GM21515 (cell line): ENCODE measurements around the gene WDR11.

Experiments
- ATAC-seq: cut with Tn5 transposase; IDR thresholded peaks from one replicate; pipeline ENCODE4 v1.9.1; 2021; ENCODE audit not compliant: unreplicated experiment

The WDR11 gene, protein sequence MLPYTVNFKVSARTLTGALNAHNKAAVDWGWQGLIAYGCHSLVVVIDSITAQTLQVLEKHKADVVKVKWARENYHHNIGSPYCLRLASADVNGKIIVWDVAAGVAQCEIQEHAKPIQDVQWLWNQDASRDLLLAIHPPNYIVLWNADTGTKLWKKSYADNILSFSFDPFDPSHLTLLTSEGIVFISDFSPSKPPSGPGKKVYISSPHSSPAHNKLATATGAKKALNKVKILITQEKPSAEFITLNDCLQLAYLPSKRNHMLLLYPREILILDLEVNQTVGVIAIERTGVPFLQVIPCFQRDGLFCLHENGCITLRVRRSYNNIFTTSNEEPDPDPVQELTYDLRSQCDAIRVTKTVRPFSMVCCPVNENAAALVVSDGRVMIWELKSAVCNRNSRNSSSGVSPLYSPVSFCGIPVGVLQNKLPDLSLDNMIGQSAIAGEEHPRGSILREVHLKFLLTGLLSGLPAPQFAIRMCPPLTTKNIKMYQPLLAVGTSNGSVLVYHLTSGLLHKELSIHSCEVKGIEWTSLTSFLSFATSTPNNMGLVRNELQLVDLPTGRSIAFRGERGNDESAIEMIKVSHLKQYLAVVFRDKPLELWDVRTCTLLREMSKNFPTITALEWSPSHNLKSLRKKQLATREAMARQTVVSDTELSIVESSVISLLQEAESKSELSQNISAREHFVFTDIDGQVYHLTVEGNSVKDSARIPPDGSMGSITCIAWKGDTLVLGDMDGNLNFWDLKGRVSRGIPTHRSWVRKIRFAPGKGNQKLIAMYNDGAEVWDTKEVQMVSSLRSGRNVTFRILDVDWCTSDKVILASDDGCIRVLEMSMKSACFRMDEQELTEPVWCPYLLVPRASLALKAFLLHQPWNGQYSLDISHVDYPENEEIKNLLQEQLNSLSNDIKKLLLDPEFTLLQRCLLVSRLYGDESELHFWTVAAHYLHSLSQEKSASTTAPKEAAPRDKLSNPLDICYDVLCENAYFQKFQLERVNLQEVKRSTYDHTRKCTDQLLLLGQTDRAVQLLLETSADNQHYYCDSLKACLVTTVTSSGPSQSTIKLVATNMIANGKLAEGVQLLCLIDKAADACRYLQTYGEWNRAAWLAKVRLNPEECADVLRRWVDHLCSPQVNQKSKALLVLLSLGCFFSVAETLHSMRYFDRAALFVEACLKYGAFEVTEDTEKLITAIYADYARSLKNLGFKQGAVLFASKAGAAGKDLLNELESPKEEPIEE

DNA sequence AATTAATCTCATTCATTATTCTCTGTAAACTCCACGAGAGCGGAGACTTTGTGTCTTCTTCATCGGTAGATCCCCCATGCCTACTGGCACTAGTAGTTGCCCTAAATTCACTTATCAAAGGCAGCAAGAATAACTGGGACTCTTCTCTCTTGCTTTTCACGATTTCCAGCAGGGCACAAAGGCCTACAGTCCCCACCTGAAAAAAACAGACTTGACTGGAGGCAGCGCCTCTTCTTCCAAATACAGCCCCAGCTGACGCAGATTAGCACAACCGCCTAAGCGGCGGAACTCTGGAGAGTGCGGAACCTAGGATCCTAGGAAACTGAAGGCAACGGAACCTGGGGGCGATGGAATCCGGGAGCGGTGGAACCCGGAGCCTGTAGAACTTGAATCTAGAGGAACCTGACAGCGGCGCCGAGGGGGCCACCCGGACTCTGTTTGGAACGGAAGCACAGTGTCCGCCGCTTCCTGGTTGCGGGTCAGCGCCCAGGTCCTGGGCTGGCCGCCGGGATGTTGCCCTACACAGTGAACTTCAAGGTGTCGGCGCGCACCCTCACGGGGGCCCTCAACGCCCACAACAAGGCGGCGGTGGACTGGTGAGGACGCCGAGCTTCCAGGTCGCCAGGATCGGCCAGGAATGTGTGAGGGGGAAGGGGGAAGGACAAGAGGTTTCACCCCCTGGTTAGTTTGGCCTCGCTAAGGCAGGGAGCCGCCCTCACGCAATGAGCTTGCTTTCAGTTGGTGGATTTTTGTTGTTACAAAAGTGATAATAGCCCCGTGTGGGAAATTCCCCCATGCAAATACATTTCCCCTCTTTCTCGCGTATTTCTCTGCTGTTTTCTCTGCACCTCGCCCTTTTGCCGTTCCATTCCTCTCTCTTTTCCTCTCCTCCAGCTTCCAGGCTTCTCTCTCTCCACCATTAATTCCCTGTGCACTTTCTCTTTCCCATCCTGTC lies at the start of gene WDR11:
WDR11 (plus strand) TSS at position 452 of the 955 bp plus-strand sequence; CDS start at position 511, 59 bp downstream.
- peak; percentile 95 for ATAC-seq

DNA sequence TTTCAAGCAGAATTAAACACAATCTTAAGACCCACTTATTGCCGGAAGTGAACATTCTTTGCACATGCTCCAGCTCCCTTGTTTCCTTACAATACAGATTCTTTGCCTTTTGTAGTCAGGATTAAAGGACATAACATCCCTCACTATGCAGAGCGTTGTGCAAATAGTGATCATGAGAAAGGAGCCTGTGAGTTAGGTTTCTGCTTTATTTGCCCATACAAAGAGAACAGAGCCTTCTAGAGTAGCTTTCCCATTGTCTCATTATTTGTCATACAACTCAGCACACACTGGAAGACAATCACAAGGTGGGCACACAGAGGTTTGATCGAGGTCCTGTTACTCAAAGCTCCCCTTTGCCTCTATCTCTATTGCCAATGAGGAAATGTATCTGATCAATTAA lies 48.2 kb upstream of the WDR11 start:
- no peak for ATAC-seq

DNA sequence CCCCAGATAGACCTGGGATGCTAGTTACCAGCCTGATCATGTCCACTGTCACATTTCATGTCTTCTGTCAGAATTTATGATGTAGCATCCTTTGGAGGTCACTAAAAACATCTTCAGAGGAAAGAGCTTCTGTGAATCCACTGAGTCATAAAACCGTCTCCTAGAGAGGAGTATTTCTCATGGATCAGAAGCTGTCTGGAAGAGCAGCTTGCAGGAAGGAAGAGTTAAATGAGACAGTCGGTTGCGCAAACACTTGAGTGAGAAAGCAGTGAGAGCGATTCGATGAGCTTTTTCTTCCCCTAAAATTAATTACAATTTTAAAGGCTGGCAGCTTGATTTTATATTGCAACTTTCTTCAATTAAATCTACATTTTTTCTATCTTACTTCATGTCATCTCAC lies 47.2 kb upstream of the WDR11 start:
- ATAC-seq = no peak

DNA sequence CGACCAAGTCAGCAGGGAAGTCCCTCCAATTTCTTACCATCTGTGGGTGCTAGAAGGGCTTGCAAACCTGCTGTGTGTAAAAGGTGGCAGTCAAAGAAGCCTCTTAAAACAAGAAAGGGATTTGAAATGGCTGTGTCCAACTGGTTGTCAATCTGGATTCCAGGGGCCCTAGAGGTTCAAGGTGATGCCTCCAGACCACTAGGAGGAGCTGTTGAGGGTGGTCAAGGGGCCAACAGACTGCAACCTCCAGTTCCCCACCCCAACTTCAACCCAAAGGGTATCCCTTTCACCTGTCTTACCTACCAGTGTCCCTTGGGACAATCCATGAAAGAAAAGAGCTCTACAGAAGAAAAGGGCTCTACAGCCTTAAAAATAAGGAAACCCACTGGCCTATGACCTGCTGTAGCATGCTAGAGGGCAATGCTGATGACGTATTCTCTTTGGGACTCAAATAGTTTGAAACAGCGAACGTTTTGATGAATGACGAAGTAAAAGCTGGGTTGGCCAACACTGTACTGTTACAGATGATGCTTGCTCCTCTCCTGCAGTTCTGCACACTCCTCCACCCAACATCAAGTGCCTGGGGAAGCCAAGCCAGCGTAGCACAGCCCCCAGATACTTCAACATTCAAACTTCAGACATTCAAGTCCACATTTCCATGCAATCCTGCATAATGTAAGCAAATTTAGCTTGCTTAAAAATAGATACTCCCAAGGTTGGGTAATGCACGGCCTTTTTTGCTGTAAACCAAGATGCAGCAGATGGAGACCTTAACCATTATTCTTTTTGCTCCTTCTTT lies 45.9 kb upstream of the WDR11 start:
- no peak for ATAC-seq

DNA sequence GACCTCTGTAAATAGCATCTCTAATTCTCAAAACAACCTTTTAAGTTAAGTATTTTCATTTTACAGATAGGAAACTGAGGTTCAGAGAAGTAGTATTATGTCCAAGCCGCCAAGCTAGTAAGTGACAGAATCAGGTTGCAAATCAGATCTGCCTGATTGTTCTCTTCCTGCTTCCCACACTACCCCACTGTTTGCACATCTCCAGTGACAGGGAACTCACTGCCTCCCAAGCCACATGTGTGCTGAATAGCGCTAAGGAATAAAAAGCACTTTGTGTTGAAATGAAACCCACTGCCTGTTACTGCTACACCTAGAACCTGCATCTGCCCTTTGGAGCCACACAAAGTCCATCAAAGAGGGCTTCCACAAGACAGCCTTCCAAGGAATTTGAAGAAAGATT lies 45.1 kb upstream of the WDR11 start:
- no peak for ATAC-seq

DNA sequence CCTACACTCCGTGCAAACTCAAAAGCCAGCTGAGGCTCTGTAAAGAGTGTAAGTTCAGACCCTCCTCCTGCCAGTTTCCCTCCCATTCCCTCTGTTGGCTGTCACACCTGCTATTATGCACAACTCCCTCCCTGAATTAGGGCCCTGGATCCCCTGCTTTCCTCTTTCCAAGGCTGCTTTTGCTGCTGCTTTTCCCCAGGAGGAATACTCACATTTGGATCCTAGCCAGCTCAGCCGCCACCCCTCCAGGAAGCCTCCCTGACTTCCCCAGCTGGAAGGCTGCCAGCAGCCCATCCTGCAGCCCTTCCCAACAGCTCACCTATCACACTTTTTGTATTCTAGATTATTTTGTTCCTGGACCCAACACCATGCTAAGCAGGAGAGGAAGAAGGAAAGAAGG lies 40.9 kb upstream of the WDR11 start:
- ATAC-seq = no peak

DNA sequence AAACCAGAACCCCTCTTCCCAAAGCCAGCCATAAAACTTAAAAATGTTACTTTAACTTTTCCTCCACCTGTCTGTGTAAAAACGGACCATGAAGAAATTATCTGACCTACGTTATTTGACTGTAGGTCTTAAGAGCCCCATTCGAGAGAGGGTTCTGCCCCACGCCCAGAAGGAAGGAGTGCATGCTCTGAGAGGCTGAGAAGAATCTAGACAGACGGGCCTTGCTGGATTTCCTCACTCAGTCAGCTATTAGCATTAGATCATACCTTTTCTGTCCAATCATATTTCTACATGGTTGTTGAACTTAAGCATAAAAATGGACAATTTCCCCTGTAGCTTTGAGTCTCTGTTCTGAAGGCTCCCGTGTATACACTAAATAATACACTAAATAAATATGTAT lies 38.1 kb upstream of the WDR11 start:
- no peak for ATAC-seq

DNA sequence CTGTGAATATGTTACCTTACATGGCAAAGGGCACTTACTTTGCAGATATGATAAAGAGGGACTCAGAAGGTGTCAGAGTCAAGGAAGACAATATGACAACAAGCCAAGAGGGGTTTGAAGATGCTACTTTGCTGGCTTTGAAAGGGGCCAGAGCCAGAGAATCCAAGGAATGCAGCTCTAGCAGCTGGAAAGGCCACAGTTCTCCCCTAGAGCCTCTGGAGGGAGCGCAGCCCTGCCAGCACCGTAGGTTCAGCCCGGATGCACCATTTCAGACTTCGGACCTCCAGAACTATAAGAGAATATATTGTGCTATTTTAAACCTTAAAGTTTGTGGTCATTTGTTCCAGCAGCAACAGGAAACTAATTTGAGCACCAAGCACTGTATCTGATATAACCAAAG lies 32.9 kb upstream of the WDR11 start:
- ATAC-seq = no peak

DNA sequence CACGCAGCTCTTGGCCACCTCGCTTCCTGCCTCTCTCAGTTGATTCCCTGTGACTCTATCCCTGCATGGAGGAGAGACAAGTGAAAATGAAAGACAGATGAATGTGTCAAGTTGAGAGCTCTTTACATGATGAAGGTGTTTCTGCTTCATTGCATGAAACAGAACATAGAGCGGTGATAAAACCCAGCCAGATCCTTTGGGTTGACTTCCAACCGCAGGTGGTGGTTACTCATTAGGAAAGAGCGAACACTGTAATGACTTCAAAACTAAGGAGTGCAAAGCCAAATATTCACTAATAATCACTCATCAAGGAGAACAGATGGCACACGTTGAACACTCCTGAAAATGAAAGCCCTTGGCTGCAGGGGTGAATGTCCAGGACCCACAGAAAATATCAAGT lies 31.8 kb upstream of the WDR11 start:
- no peak for ATAC-seq

DNA sequence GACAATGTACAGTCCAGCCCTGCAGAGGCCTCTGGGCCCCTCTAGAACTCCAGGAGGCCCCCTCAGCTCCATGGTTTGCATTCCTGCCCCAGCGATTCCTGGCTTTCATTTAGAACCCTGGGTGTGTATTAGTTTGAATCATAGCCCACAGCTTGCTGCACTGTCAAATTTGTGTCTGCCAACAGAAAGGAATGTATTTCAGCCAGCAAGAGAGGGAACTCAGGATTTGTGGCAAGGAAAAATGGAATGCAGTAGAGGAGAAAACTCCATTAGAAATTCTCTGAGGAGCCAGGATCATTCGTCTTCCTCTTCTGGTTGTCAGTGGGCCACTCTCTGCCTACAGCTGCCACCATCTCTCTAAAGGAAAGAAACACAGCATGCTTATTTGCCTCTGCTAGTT lies 27.9 kb upstream of the WDR11 start:
- no peak for ATAC-seq

DNA sequence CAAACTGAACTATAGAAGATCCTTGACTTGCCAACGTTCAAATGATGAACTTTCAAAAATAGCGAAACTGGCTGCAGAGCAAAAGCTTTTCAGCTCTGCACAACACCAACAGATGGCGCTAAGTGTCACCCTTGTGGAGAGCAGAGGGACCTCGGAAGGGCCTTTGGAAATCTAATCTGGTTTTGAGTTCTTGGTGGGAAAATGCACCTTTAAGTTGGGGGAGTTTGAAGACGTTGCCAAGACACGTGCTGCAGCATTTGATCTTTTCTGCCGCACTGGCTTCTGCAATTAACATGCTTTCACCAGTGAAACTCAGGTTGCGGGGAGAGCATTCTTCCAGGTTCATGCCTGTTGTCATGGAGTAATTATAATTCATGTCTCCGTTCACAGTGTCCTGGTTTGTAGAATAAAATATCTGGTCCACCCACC lies 26.3 kb upstream of the WDR11 start:
- ATAC-seq = no peak

DNA sequence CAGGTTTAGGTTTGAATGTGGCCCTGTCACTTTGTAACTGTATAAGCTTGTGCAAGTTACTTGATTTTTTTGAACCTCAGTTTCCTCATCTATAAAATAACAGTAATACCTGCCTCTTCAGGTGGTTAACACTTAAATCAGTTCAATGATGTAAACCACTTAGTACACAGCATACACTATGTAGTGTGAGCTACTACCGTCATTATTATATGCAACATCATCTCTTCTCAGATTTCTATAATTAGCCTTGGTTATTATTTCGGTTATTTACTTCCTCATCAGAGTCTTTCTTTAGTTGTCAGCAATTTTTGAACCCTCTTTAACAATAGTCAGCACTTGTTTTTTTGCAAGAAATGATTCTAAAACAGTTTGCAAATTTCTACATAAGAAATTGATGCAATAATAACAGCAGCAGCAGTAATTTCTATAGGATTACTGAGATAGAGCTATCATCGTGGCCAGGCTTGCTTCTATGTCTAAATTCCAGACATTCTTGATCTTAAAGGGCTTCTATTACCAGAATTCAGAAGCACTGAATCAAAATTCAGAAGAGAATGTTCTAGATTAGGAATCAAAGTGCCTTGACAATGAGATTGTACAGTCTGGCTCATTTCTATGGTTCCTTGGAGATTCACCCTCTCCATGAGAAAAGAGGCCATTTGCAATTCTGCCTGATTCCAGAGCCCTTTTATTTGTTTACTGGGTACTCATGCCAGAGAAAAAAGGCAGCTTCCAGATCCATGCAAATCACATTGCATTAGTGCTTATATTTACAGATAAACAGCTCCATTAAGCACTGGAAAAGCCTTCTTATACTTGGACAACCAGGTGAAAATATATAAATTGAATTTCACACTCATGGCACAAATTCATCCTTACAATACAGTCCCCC lies 25.0 kb upstream of the WDR11 start:
- no peak for ATAC-seq

DNA sequence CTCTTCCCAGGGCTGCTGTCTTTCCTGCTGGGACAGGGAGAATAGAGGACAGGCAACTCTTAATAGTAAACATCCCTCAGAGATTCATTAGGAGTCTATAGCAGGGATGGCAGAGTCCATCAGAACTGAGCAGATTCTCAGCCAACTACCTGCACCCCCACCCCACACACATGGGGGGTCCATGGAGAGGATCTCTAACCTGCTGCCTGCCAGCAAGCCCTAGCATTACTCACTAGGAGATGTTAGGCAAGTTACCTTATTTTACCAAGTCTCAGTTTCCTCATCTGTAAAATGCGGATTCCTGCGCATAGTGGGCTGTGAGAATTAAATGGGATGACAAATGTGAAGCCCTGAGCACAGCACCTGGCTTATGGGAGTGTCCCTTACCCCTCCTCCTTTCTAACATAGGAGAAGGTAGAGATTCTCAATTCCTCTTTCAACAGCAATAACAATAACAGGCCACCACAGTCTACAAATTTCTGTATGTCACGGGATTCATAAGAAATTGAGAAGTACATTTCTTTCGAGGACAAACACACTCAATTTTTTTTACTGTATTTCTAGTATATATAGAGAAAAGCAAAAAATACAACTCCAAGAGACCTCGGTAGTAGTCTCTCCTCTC lies 23.8 kb upstream of the WDR11 start:
- peak; percentile 85 for ATAC-seq

DNA sequence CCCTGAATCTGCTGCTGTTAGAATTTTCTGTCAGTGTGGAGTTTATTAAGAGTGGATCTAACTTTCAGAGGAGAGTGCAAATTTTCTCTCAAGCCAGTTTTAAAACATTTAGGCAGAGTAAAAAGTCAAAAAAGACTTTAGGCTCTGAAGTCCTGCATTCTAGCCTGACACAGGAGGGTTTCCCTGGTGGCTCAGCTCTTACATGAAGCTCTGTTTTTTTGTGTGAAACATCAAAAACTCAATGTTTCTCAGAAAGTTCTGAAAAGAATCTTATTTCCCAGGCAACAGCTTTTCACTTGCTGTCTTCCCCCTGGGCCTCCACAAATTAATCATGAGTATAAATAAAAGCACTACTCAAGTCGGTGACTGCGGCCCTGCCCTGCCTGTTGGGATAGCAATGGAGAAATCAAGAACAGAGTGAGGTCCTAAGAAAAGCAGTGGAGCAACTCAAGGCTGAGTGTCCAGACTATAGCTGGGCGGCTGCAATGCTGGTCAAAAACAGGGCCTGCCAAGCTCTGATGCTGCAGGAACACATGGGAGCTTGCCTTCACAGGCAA lies 22.3 kb upstream of the WDR11 start:
- ATAC-seq = no peak

DNA sequence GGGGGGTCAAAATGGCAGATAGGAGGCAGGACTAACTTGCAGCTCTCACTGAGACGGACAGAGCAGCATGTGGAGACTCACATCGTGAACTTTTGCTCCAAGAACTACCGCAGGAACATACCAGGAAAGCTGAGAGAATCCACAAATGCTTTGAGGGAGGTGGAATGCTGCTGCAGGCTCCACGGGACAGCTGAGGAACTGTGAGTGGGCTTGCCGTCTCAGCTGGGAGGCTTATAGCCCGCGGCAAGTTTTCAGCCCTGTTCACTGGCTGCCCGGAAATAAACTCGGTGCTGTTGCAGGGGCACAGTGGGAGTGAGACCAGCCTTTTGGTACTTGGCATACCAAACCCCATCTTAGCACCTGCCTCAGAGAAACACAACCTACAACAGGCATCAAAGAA lies 19.1 kb upstream of the WDR11 start:
- no peak for ATAC-seq

DNA sequence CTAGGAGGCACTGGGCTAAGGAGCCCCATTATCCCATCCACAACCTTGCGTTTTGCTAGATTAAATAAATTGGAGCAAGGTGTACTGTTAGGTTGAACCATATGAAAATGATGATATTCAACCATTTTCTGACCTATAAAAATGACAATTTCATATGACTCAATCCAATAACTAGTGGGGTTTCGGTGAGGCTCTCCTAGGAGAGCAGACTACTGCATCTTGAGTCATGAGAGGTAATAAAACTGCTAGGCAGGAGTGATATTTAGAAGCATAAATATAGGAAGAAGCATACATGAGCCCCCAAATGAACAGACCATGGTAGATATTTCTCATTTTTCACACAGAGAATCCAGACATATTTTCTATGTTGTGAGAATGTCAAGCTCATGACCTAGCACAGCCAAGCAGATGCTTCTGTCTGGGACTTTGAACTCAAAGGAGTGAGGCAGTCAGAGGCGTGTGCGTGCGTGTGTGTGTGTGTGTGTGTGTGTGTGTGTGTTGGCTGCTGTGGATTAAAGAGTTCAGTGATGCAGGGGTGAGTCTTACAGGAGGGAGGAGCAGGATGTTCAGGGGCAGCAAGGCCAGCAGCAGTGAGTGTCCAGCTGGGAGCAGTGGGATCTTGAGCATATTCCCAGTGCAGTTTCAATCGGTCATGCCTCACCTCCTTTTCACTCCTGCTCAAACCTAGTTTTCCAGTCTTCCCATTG lies 17.8 kb upstream of the WDR11 start:
- ATAC-seq = no peak

DNA sequence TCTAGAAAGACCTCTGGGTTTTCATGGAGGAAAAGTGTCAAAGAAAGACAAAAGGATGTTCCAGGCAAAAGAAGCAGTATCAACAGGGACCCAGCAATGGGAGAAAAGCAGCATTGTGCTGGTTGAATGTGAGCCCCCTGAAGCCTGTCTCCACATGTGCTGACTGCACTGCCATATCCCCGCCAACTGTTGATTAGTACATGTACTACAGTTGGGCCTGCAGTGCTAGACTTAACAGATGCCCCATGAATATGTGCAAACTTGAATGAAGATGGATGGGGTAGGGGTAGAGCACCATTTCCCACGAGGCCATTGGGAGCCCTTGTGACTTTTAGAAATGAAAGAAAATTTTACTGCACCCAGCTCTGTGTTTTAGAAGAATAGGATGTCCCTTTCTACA lies 15.6 kb upstream of the WDR11 start:
- ATAC-seq = no peak
